Keratinocyte (primary cell): ENCODE data around the gene RNU6-9. TPM values are rescaled to one million over a fixed set of nuclear protein-coding genes. Genes with fewer than 3 reads are reported as not detected.
A peak's percentile ranks its signal among the peaks of the same experiment; 100 is the strongest.

Source experiments
- DNase-seq: peaks from one replicate; pipeline ENCODE4 v3.0.0-alpha.2; 2011; ENCODE audit warnings: low read depth, missing footprints, low spot score
- FAIRE-seq: peaks from 2 replicates; lab custom pipeline; 2011; peaks lifted over from hg19 to GRCh38; lab: Jason Lieb, UNC
- H2AFZ ChIP-seq: 2 replicates; pipeline ENCODE4 v1.6.0; 2012; ENCODE audit warnings: low read length, control low read depth, inconsistent platforms; ENCODE audit not compliant: control insufficient read depth
- H3K27ac ChIP-seq: 2 replicates; pipeline ENCODE4 v1.5.1; 2011; ENCODE audit warnings: low read length; ENCODE audit not compliant: control insufficient read depth, insufficient read depth
- H3K27me3 ChIP-seq: 3 replicates; pipeline ENCODE4 v1.6.0; 2011; ENCODE audit warnings: low read length; ENCODE audit not compliant: control insufficient read depth, insufficient read depth; ENCODE audit errors: extremely low read depth
- H3K36me3 ChIP-seq, 2 experiments: 2 replicates in 1 of 2; 3 replicates in 1 of 2; pipeline ENCODE4 v1.5.1; 2011; ENCODE audit warnings: low read length in 2 of 2, mild to moderate bottlenecking in 1 of 2; ENCODE audit not compliant: control insufficient read depth in 2 of 2, insufficient read depth in 2 of 2; ENCODE audit errors: extremely low read depth in 1 of 2
- H3K4me1 ChIP-seq: 3 replicates; pipeline ENCODE4 v1.5.1; 2011; ENCODE audit warnings: low read length; ENCODE audit not compliant: control insufficient read depth, insufficient read depth; ENCODE audit errors: extremely low read depth
- H3K4me2 ChIP-seq: 3 replicates; pipeline ENCODE4 v1.6.0; 2011; ENCODE audit warnings: low read depth, low read length; ENCODE audit not compliant: control insufficient read depth, insufficient read depth; ENCODE audit errors: extremely low read depth
- H3K4me3 ChIP-seq, 3 experiments: fragments of 200-600 bp in 1 of 3; sonication (generic) in 1 of 3; 2 replicates in 2 of 3; 3 replicates in 1 of 3; pipeline ENCODE4 v1.5.1; 2011 to 2016; ENCODE audit warnings: low read length in 3 of 3, mild to moderate bottlenecking in 3 of 3, control low read depth in 2 of 3, inconsistent platforms in 1 of 3, low read depth in 1 of 3, mixed read lengths in 1 of 3, mixed run types in 1 of 3, moderate library complexity in 1 of 3; ENCODE audit not compliant: control insufficient read depth in 2 of 3, insufficient read depth in 2 of 3; ENCODE audit errors: extremely low read depth in 1 of 3
- H3K79me2 ChIP-seq: 2 replicates; pipeline ENCODE4 v1.6.0; 2012; ENCODE audit warnings: low read length; ENCODE audit not compliant: control insufficient read depth, insufficient read depth
- H3K9ac ChIP-seq: 3 replicates; pipeline ENCODE4 v1.6.0; 2011; ENCODE audit warnings: low read length; ENCODE audit not compliant: control insufficient read depth, insufficient read depth; ENCODE audit errors: extremely low read depth
- H3K9me1 ChIP-seq: 3 replicates; pipeline ENCODE4 v1.6.0; 2011; ENCODE audit warnings: low read length; ENCODE audit not compliant: control insufficient read depth, insufficient read depth; ENCODE audit errors: extremely low read depth
- H3K9me3 ChIP-seq: 2 replicates; pipeline ENCODE4 v1.5.1; 2012; ENCODE audit warnings: low read depth, low read length; ENCODE audit not compliant: control insufficient read depth
- H4K20me1 ChIP-seq: 3 replicates; pipeline ENCODE4 v1.6.0; 2011; ENCODE audit warnings: low read length; ENCODE audit not compliant: control insufficient read depth, insufficient read depth; ENCODE audit errors: extremely low read depth
- CTCF ChIP-seq, 3 experiments: IDR thresholded peaks in 1 of 3; conservative IDR thresholded peaks in 1 of 3; optimal IDR thresholded peaks in 1 of 3; 2 replicates in 2 of 3; 3 replicates in 1 of 3; pipeline versions ENCODE3 to v1.5.1; 2011; ENCODE audit warnings: low read length in 3 of 3, mild to moderate bottlenecking in 3 of 3, moderate library complexity in 2 of 3, control low read depth in 1 of 3, inconsistent platforms in 1 of 3; ENCODE audit not compliant: insufficient read depth in 2 of 3; ENCODE audit errors: extremely low read depth in 1 of 3
- EZH2 ChIP-seq: IDR thresholded peaks from one replicate; pipeline ENCODE4 v1.6.1; 2012; ENCODE audit warnings: inconsistent platforms, mild to moderate bottlenecking, low read length, moderate library complexity
- dilution Hi-C: fragments of 300-500 bp; cut with MboI; formaldehyde crosslinking; loops from one replicate; pipeline ENCODE4 v1.7.0; 2020; ENCODE audit warnings: low sequenced_read_pairs; ENCODE audit not compliant: extremely low pct_ligation_motif_present
- polyA plus RNA-seq, 5 experiments: library from polyadenylated mRNA; depleted of rRNA in 3 of 5; stranded (reverse) in 3 of 5; stranded (forward) in 1 of 5; unstranded in 1 of 5; fragments of >200 nt; gene quantifications; 1 replicate in 1 of 5; 2 replicates in 3 of 5; 3 replicates in 1 of 5; pipeline versions ENCODE4 v1.2.1 to v1.2.3, GENCODE V29; 2011 to 2012; ENCODE audit warnings: missing spikeins in 2 of 5, low read depth in 1 of 5, low replicate concordance in 1 of 5

RNU6-9 gene
- polyA plus RNA-seq, 1 donor (not counting 4 experiments of a cell fraction or from before 2014, with no cell fraction given), result not detected

DNA sequence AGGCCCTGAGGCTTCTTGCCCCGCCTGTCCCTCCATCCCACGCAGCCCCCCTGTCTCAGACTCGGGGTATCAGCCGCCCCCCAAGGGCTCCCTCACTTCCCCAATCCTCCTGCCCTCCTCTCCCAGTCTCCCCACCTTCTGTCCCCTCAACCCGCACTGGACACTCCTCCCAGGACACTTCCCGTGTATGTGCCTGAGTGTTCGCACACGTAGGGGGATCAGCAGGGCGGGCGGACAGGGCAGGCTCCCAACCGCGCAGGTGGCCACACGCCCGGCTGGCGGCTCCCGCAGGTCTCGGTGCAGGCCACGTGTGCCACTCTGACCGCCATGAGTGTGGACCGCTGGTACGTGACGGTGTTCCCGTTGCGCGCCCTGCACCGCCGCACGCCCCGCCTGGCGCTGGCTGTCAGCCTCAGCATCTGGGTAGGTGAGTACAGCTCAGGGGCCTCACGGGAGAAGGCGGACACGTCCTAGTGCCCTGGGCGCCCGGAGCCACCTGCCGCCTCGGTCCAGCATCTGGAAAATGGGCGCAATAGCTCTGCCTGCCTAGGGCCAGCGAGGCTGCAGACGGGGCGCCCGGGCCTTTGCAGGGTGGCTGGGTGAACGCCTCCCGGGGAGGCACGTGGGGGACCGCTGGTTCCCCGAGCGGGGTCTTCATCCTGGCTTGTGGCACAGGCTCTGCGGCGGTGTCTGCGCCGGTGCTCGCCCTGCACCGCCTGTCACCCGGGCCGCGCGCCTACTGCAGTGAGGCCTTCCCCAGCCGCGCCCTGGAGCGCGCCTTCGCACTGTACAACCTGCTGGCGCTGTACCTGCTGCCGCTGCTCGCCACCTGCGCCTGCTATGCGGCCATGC lies 26.1 kb downstream of the RNU6-9 start:
- Histone ChIP-seq H3K27me3 (peaks cover 43% of the 10 kb centered on the region), H3K9ac (no peak overlapping the region), H3K9me3 (no peaks in the 10 kb centered on the region), H3K4me1 (peaks cover 4% of the 10 kb centered on the region), H3K4me3 (no peak overlapping the region), H2AFZ (no peak overlapping the region), H3K9me1 (no peaks in the 10 kb centered on the region), H3K36me3 (no peaks in the 10 kb centered on the region), H3K27ac (no peak overlapping the region), H4K20me1 (no peaks in the 10 kb centered on the region), H3K79me2 (no peaks in the 10 kb centered on the region), H3K4me2 (no peak overlapping the region)
- DNase-seq (no peak), FAIRE-seq (no peak)
- dilution Hi-C loops, result no loop called here
- no peak for TF ChIP-seq CTCF (optimal IDR thresholded peaks at IDR 0.05 in 1 of 3, IDR thresholded peaks at IDR 0.05 in 1 of 3, conservative IDR thresholded peaks at IDR 0.05 in 1 of 3; ENCODE audit: extremely low read depth in 1 of 3, insufficient read depth in 2 of 3, low read length in 3 of 3)
- TF ChIP-seq EZH2, result peak; percentile 79

DNA sequence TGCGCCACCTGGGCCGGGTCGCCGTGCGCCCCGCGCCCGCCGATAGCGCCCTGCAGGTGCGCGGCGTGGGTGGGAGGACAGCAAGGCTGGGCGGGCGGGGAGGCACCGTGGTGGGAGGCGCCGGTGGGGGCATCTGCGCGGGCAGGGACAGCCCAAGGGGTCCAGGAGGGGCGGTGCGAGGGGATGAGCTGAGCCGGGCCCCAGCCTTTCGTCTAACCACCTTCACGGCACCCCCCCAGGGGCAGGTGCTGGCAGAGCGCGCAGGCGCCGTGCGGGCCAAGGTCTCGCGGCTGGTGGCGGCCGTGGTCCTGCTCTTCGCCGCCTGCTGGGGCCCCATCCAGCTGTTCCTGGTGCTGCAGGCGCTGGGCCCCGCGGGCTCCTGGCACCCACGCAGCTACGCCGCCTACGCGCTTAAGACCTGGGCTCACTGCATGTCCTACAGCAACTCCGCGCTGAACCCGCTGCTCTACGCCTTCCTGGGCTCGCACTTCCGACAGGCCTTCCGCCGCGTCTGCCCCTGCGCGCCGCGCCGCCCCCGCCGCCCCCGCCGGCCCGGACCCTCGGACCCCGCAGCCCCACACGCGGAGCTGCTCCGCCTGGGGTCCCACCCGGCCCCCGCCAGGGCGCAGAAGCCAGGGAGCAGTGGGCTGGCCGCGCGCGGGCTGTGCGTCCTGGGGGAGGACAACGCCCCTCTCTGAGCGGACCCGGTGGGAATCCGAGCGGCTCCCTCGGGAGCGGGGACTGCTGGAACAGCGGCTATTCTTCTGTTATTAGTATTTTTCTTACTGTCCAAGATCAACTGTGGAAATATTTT lies 27.0 kb downstream of the RNU6-9 start:
- H3K9me3 ChIP-seq, result no peaks in the 10 kb centered on the region
- H3K27ac ChIP-seq, result no peak overlapping the region
- DNase-seq (no peak), FAIRE-seq (no peak)
- H4K20me1 ChIP-seq, result no peaks in the 10 kb centered on the region
- no peaks in the 10 kb centered on the region for H3K36me3 ChIP-seq
- dilution Hi-C loops, result no loop called here
- no peak for TF ChIP-seq CTCF (optimal IDR thresholded peaks at IDR 0.05 in 1 of 3, IDR thresholded peaks at IDR 0.05 in 1 of 3, conservative IDR thresholded peaks at IDR 0.05 in 1 of 3; ENCODE audit: extremely low read depth in 1 of 3, insufficient read depth in 2 of 3, low read length in 3 of 3)
- no peak for TF ChIP-seq EZH2
- H3K9ac ChIP-seq, result no peak overlapping the region
- H2AFZ ChIP-seq, result no peak overlapping the region
- no peaks in the 10 kb centered on the region for H3K9me1 ChIP-seq
- peak overlapping the region; percentile 48 for H3K4me2 ChIP-seq
- no peaks in the 10 kb centered on the region for H3K79me2 ChIP-seq
- peak overlapping the region in 1 of 3 experiments; percentile 27 for H3K4me3 ChIP-seq
- H3K4me1 ChIP-seq, result peaks cover 9% of the 10 kb centered on the region
- H3K27me3 ChIP-seq, result peaks cover 43% of the 10 kb centered on the region
